HG03571 (cell line): Measurements from ENCODE around the gene TDRD6.

Source experiments
- ATAC-seq: cut with Tn5 transposase; IDR thresholded peaks from one replicate; pipeline ENCODE4 v1.9.1; 2021; ENCODE audit not compliant: unreplicated experiment

Gene TDRD6

DNA sequence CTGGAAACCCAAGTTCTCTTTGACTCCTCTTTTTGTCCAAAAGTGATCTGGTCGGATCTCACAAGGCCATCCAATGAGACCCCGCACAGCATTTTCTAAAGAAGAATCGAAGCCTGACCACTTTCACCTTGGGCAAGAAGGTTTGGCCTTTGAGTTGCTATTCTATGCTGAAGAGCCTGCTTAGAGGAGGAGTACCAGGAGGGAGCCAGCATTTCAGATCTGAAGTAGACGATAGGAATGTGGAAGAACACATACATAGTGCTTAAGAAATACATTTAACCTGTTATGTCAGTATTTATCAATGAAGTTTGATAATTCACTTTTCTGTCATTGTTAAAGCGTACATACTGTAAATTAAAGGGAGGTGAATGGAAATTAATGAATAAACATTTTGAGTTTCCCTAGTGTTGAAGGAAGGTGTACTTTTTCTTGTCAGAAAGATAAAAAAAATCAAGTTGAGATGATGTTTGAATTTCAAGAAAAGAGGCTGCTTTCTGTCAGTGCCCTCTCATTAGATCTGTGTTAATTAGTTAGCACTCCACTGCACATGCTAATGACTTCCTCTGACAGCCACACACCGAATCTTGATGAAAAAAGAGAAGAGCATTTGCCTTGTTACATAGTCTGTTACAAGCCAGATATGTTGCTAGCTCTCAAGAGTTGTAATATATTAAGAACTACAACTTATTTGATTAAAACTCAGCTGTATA is 10.9 kb upstream of the TDRD6 start:
- no peak for ATAC-seq

DNA sequence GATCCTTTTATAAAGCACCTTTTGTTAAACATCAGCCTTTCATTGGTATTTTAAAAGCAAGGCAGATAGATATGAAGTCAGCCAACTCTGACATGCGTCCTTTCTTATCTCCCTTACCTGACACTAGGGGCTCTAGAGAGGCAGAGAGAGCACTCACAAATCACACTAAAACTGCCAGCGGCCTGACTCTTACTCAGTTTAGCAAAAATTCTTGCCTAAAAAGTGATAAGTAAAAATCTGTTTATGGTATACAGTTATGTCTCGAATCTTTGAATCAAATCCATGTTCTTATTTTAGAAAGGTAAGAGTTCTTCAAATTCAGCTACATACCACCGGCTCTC is 10.4 kb upstream of the TDRD6 start:
- ATAC-seq = no peak

DNA sequence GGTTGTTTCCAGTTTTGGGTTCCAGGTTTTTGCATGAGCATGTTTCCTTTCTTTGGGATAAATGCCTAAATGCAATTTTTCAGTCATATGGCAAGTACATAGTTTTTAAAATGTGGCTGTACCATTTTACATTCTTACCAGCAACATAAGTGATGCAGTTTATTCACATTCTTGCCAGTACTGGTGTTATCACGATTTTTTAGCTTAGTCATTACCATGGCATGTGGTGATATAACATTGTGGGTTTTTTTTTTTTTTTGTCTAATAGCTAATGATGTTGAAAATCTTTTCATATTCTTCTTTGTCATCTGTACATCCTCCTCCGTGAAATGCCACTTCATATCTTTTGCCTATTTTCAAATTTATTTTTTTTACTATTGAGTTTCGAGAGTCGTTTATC is 2.9 kb upstream of the TDRD6 start:
- ATAC-seq = no peak

DNA sequence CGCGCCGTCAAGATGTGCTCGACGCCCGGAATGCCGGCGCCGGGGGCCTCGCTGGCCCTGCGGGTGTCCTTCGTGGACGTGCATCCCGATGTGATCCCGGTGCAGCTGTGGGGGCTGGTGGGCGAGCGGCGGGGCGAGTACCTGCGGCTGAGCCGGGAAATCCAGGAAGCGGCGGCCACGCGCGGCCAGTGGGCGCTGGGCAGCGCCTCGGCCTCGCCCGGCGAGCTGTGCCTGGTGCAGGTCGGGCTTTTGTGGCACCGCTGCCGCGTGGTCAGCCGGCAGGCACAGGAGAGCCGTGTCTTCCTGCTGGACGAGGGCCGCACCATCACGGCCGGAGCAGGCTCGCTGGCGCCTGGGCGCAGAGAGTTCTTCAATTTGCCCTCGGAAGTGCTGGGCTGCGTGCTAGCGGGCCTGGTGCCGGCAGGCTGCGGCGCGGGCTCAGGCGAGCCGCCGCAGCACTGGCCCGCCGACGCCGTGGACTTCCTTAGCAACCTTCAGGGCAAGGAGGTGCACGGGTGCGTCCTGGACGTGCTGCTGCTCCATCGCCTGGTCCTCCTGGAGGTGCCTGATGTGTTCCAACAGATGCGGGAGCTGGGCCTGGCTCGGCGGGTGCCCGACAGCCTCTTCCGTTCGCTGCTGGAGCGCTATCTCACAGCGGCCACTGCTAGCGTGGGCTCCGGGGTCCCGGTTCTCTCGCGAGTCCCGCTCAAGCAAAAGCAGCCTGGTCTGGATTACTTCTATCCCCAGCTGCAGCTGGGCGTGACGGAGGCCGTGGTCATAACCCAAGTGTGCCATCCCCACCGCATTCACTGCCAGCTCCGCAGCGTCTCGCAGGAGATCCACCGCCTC is 656 bp downstream of the TDRD6 start:
- no peak for ATAC-seq

DNA sequence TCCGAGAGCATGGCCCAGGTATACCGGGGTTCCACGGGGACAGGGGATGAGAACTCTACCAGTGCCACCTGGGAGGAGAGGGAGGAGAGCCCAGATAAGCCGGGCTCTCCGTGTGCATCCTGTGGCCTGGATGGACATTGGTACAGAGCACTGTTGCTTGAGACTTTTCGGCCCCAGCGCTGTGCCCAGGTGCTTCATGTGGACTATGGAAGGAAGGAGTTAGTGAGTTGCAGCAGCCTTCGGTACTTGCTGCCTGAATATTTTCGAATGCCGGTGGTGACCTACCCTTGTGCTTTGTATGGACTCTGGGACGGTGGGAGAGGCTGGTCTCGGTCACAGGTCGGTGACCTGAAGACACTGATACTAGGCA is 1.3 kb downstream of the TDRD6 start:
- ATAC-seq = no peak

DNA sequence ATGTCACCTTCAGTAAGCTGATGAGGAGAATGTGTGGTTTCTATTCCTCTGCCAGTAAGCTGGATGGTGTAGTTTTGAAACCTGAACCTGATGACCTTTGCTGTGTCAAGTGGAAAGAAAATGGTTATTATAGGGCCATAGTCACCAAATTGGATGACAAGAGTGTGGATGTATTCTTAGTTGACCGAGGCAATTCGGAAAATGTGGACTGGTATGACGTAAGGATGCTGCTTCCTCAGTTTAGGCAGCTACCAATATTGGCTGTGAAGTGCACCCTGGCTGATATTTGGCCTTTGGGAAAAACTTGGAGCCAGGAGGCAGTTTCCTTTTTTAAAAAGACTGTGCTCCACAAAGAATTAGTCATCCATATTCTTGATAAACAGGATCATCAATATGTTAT is 2.0 kb downstream of the TDRD6 start:
- no peak for ATAC-seq

DNA sequence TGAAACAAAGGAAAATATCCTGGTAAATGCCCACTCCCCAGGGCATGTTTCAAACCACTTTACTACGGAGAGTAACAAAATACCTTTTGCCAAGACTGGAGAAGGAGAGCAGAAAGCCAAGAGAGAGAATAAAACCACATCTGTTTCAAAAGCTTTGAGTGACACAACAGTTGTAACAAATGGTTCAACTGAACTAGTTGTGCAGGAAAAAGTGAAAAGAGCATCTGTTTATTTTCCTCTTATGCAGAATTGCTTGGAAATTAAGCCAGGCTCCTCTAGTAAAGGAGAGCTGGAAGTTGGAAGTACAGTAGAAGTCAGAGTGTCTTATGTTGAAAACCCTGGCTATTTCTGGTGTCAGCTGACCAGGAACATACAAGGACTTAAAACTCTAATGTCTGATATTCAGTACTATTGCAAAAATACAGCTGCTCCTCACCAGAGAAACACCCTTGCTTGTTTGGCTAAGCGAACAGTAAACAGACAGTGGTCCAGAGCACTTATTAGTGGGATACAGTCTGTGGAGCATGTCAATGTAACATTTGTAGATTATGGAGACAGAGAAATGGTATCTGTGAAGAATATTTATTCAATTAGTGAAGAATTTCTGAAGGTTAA is 2.6 kb downstream of the TDRD6 start:
- ATAC-seq = no peak

DNA sequence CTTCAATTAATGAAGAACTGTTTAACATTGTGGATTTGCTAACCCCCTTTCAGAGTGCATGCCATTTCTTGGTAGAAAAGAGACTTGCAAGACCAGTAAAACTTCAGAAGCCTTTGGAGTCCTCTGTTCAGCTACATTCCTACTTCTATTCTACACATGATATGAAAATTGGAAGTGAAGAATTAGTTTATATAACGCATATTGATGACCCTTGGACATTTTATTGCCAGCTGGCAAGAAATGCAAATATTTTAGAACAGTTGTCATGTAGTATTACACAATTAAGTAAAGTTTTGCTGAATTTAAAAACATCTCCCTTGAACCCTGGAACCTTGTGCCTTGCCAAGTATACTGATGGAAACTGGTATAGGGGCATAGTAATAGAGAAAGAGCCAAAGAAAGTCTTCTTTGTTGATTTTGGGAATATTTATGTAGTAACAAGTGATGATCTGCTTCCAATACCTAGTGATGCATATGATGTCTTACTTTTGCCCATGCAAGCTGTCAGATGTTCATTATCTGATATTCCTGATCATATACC is 3.3 kb downstream of the TDRD6 start:
- no peak for ATAC-seq

DNA sequence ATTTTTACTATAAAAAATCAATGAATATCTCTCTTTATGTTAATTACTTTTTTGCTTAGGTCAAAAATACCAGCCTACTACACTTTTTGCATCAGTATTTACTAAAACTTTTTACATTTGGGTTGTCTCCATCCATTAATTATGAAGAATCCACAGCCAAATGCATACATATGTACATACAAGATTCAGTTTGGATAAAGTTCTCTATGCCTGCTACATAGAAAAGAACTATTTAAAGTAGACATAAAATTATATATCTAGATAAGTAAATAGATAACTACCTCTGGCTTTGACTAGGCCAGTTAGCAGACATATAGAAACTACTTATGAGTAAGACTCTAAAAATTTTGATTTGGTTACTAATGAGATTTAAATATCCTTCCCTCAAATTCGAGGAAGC is 12.3 kb downstream of the TDRD6 start:
- ATAC-seq = no peak

DNA sequence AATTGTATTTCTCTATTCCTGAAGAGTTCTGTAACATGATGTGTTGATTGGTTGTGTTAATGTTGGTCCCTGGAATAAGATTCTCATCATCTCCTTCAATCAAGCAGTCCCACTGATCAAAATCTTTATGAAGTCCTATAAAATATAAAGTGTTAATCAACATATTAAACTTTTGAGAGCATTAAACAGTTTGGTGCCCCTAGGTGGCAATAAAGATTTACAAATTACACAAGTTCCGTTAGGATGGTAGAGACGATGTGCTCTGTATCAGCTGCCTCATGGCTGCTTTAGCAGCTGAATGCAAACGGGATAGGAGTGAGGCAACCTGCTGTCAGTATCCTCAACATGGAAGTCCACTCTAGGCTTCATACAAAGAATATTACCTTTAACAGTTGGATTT is 16.9 kb downstream of the TDRD6 start:
- ATAC-seq = no peak

DNA sequence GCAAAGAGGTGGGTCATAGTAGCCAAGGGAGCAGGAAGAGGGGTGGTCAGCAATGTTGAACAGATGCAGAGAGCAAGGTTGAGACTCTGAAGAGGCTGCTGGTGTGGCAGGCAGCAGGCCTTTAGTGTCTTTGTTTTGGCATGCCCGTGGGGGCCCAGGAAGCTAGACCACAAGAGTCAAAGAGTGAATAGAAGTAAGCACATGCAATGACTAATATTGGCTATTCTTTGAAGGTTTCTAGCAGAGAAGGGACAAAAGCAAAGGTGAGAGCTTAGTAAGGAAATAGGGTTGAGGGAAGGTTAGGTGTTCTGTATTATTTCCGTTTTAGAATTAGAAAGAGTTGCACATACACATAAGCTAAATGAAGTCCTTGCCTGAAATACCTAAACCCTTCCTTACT is 18.8 kb downstream of the TDRD6 start:
- no peak for ATAC-seq

DNA sequence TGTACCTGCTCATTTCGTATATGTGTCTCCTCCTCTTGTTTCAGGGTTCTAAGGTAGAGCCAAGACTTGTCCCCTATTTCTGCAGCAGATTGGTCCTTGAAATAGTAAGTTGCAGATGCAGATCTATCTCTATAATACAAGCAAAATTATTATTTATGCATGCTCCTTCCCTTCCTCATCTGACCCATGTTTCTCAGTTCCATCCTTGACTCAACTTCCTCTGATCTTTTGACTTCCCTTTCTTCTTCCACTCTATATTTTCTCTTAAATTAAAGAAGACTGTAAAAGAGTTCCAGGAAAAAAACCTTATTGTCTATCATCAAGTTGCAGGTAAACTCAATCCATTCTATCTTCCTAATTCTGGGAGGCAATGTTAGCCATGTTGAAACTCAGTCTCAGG is 23.8 kb downstream of the TDRD6 start:
- ATAC-seq = no peak

DNA sequence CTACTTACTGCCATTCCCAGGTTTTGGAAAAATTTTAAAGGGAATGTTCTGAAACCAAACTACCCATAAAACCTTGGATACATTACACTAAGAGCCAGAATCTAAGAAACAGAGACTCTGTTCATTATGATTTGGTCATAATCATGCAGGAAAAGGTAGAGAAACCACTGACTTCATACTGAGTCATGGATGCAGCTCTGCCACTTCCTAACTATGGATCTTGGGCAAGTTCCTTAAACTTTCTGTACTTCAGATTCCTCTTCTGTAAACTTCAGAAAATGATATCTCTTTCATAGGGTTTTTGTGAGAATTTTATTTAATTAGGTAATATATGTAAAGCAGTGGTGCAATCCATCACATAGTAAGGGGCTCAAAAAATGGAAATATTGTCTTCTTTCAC is 27.5 kb downstream of the TDRD6 start:
- ATAC-seq = no peak

DNA sequence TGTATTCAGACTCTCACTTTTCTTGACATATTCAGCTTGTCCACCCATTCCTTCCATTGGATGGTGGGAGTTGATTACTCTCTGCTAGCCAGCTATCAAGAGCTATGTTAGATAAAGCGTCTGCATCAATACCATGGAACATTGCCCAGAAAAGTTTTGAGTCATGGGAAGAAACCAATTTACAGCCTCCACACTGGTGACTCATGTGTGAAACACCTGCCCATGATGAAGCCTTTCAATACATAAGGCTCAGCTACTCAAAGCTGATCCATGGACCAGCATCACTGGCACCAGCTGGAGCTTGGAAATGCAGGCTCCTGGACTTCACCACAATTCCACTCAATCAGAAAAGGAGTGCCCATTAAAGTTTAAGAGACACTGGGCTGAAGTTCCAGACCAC is 31.4 kb downstream of the TDRD6 start:
- no peak for ATAC-seq

DNA sequence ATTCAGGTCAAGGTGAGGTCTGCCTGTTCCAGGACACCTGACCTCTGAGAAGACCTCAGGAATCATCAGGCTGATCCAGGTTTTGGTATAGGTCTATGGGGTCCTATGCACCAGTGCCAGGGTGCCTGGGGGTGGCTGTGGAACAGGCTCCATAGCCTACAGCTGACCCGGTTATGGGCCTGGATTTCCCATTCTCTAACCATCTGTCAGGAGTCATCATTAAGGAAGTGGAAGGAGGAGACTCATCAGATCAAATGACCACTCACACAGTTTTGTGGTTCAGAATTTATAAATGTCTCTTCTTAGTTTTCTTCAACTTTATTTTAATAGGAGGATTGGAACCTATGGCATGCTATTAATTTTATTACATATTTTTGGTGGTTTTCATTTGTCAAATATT is 32.7 kb downstream of the TDRD6 start:
- no peak for ATAC-seq

DNA sequence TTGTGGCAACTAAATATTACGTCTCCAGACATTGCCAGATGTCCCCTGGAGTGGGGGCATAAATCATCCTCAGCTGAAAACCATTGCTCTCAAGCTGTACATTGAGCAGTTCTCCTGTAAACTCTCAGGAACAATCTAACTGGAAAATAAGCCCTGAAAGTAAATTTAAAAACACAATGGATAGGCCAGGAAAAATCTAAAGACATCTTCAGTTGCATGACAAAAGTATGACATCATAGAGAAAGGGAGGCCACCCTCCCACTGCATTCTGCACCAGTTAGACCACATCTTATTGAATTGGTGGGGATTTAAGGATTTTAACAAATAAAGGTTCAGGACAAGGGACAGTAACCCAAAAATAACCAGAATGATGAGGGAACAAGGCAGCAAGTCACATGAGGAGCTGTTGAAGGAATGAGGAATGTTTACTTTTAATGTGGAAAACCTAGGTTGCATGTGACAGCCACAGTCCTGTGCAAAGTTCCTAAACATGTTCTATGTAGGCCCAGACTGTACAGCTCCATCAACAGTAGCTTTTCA is 42.2 kb downstream of the TDRD6 start:
- ATAC-seq = no peak

DNA sequence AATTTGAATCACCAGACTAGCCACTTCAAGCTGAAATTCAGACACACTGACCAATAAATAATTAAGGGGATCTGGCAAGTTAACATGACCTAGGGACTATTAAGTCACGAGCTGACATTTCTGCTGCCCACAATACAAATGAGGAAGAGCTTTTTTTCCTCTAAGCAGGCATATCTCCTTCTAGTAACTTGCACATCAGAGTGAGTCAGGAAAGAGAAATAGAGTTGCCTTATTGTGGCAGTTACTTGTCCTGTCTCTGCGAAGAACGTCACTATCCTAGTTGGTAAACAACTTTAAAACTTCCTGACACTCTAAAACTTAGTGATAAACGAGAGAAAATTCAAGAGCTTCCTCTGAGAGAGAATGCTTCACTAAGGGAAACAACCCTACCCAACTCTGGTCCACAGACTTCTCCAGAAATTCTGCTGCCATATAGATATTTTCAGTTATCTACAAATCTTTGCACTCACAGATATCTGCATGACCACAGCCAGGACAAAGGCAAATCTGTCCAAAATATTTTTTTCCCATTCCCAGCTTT is 43.3 kb downstream of the TDRD6 start:
- no peak for ATAC-seq

DNA sequence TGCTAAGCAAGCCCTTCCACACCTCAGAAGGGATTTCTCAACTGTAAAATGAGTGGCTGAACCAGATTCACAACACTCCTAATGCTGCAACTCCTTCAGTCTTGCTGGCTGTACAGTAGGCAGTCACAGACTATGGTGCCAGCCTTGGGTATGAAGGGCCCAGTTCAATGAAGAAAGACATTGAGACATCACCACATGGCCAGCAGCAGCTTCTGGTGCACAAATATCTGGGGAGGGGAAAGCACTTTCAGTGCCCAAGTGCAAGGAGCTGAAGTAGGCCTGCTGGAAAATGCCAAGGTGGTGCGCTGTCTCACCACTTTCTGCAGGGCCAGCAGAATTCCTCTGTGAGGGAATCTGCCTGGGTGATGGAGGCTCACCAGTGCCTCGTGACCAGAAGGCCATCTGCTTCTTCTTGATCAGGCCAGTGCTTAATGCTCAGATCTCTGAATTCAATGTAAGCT is 45.7 kb downstream of the TDRD6 start:
- no peak for ATAC-seq

DNA sequence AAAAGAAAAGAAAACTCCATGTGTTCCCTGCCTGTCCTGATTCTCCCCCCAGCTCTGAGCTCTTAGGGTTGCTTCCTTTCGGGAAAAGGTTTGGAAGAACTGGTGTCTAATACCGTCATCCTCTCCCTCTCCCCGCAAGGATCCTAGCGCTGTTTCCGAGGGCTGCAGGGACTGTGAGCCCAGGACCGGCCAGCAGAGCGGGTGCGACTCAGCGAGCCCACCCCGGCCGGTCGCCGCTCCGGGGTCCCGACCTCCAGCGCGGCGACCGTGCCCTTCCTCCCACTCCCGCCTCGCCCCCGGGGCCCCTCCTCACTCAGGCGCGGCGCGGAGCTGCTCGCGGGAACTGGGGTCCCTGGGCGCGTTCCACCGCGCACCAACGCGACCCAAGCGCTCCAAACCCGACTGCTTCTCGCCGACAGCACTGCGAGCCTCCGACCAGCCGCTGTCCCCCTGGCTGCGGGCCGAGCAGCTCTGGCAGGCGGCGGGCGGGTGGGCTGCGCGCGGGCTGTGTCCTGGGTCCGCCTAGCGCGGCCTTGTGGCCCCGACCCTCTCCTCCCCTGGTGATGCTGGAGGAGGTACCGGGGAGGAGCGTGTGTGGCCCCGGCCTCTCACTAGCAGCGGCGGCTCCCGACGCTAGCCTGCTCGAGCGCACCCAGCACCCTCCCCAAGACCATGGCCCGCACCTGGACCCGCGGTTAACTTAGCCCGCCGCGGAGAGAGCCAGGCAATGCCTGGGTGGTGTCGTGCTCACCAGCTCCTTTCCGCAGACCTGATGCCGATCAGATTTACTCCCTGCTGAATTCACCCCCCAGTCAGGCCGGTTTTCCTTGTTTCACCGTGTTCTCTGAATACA is 47.4 kb downstream of the TDRD6 start, which contains the start of gene PLA2G7:
PLA2G7 (minus strand) TSS at position 509 of the 853 bp plus-strand sequence. CDS start 12,484 bp downstream, outside the sequence.
- ATAC-seq = no peak

DNA sequence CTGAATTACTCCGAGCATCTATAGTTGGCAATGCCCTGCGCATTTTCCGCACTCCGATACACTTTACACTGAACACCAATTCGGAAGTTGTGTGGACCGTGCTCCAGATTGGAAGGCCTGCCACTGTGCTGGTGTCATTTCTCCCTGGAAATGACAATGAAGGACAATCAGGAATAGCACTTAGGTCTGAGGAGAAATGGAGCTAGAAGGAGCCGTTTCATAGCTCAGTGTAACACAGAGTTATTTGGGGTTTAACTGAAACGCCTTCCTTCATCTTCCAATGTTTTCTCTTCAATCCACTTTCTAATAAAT is 48.0 kb downstream of the TDRD6 start:
- no peak for ATAC-seq

DNA sequence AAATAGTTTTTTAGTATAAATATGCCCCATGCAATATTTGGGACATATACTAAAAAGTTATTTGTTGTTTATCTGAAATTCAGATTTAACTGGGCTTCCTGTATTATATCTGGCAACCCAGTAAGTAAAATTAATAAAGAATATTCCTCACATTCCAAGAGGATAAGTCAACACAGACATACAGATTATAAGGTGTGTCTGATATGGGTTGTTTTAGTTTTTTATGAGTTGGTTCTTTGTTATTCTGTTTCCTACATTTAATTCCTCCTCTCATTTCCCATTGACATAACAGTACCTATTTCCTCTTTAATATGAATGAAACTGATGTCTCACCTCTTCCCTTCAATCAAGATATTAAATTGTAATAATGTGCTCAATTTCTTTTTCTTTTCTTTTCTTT is 49.2 kb downstream of the TDRD6 start:
- no peak for ATAC-seq
